Muscle layer of duodenum (tissue), 2 donors: ENCODE data around the gene COL15A1.

ENCODE experiments used
- H3K27ac ChIP-seq: one replicate; pipeline ENCODE4 v1.7.0; 2013; ENCODE audit warnings: mild to moderate bottlenecking, low read length
- H3K27me3 ChIP-seq: one replicate; pipeline ENCODE4 v1.7.0; 2013; ENCODE audit warnings: low read depth, mild to moderate bottlenecking, control low read depth, low read length
- H3K36me3 ChIP-seq, 2 donors: one replicate each; pipeline ENCODE4 v1.7.0; 2013; ENCODE audit warnings: low read length in 2 of 2, control low read depth in 1 of 2, mild to moderate bottlenecking in 1 of 2; ENCODE audit not compliant: insufficient read depth in 2 of 2, control insufficient read depth in 1 of 2
- H3K4me1 ChIP-seq, 2 donors: one replicate each; pipeline ENCODE4 v1.7.0; 2013; ENCODE audit warnings: low read length in 2 of 2, mild to moderate bottlenecking in 2 of 2, control low read depth in 1 of 2, moderate library complexity in 1 of 2; ENCODE audit not compliant: insufficient read depth in 2 of 2, control insufficient read depth in 1 of 2
- H3K4me3 ChIP-seq, 2 donors: one replicate each; pipeline ENCODE4 v1.7.0; 2013; ENCODE audit warnings: low read length in 2 of 2, low read depth in 1 of 2, mild to moderate bottlenecking in 1 of 2
- H3K9me3 ChIP-seq, 2 donors: one replicate each; pipeline ENCODE4 v1.7.0; 2013; ENCODE audit warnings: low read length in 2 of 2, control low read depth in 1 of 2, mild to moderate bottlenecking in 1 of 2; ENCODE audit not compliant: control insufficient read depth in 1 of 2
- donor health status: healthy.

COL15A1 gene

GRCh38 chr9:99076483-99077171 is 132.9 kb downstream of the COL15A1 start:
- Histone ChIP-seq H3K4me3 (no peak overlapping the region), H3K9me3 (no peaks in the 10 kb centered on the region), H3K4me1 (peaks cover 0 to 3% of the 10 kb centered on the region in 2 donors), H3K36me3 (peaks cover 0 to 4% of the 10 kb centered on the region in 2 donors), H3K27me3 (no peaks in the 10 kb centered on the region), H3K27ac (no peak overlapping the region)

GRCh38 chr9:99078717-99079116 is 135.0 kb downstream of the COL15A1 start:
- H3K36me3 ChIP-seq: no peaks in the 10 kb centered on the region
- no peaks in the 10 kb centered on the region for H3K9me3 ChIP-seq
- no peak overlapping the region for H3K27ac ChIP-seq
- H3K27me3 ChIP-seq: no peaks in the 10 kb centered on the region
- H3K4me1 ChIP-seq: no peaks in the 10 kb centered on the region
- H3K4me3 ChIP-seq: no peak overlapping the region

DNA sequence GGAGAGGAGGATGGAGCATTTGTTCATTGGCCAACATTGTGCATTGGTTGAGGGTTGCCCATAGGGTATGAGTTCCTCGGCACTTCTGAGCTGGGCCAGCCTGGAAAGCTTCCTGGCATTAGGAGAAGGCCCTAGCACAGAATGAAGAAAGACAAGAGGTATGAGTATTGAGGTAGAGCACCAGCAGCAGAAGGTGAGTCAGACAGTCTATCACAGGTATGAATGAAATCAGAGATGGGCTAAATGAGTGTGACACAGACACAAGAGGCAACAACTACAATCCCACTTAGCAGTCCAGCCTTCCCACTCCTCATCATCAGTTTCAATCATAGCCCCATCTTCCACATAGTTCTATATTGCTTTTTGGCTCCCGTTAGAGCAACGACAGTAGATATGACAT is 135.8 kb downstream of the COL15A1 start:
- H3K27ac ChIP-seq: no peak overlapping the region
- H3K4me1 ChIP-seq: no peaks in the 10 kb centered on the region
- H3K36me3 ChIP-seq: no peaks in the 10 kb centered on the region
- H3K9me3 ChIP-seq: no peaks in the 10 kb centered on the region
- no peak overlapping the region for H3K4me3 ChIP-seq
- H3K27me3 ChIP-seq: no peaks in the 10 kb centered on the region

DNA sequence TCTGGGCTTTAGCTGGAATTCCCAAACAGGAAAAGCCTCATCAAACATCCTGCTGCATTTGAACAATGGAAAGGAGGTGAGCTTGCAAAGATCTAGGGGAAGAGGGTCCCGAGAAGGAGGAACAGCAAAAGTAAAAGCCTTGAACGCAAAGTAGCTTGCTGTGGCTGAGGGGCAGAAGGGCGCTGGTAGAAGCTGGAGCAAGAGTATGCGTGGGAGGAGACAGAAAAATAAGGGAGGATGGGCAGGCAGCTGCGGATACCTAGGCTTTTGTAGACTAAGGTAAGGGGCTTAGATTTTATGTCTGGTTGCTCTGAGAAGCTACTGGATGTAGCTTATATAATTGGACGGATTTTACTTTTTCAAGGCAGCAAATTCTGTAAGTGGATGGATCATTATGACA is 139.3 kb downstream of the COL15A1 start:
- Histone ChIP-seq H3K4me1 (no peaks in the 10 kb centered on the region), H3K4me3 (no peak overlapping the region), H3K27me3 (no peaks in the 10 kb centered on the region), H3K9me3 (no peaks in the 10 kb centered on the region), H3K27ac (no peak overlapping the region), H3K36me3 (no peaks in the 10 kb centered on the region)

- H3K4me3 ChIP-seq: no peak overlapping the region
- no peak overlapping the region for H3K27ac ChIP-seq
- no peaks in the 10 kb centered on the region for H3K4me1 ChIP-seq
- no peaks in the 10 kb centered on the region for H3K27me3 ChIP-seq
- no peaks in the 10 kb centered on the region for H3K9me3 ChIP-seq
- H3K36me3 ChIP-seq: no peaks in the 10 kb centered on the region
Observed at GRCh38 chr9:99085949-99086948, 142.5 kb downstream of the COL15A1 start.

- Histone ChIP-seq H3K36me3 (no peaks in the 10 kb centered on the region), H3K27me3 (no peaks in the 10 kb centered on the region), H3K27ac (no peak overlapping the region), H3K9me3 (no peaks in the 10 kb centered on the region), H3K4me3 (no peak overlapping the region), H3K4me1 (no peaks in the 10 kb centered on the region)
Observed at GRCh38 chr9:99087462-99087861, 143.8 kb downstream of the COL15A1 start.

DNA sequence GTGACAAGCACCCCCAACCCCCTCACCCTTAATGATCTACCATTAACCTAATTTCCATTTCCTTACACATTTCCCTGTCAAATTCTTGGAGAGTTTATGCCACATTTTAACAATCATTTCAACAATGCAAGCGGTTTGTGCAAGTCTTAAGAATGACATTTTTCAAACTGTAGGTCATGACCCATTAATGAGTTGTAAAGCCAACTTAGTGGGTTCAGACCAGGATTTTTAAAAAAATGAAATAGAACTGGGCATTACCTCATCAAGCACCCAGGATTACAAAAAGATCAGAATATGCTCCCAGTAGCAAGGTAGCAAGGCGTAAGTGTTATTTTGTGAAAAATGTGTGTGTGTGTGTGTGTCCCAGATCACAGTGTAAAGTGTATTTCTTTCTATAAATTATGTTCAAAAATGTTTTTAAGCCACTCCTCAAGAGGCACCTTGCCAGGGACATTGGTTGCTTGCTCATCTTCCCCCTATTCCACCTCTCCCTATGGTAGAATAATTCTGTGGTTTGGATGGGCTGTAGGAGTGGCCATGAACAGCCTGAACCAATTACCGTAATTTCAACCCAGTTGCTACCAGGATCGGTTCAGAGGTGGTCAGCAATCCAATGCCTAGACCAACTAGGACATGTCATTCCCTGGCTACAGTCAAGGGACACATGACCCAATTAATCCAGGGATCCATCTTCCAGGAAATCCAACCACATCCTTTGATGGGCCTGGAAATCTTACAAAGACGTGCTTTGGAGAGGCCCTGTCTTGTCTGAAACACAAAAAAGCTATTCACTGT is 146.8 kb downstream of the COL15A1 start:
- Histone ChIP-seq H3K4me3 (no peak overlapping the region), H3K36me3 (no peaks in the 10 kb centered on the region), H3K27ac (no peak overlapping the region), H3K27me3 (no peaks in the 10 kb centered on the region), H3K4me1 (no peaks in the 10 kb centered on the region), H3K9me3 (no peaks in the 10 kb centered on the region)

DNA sequence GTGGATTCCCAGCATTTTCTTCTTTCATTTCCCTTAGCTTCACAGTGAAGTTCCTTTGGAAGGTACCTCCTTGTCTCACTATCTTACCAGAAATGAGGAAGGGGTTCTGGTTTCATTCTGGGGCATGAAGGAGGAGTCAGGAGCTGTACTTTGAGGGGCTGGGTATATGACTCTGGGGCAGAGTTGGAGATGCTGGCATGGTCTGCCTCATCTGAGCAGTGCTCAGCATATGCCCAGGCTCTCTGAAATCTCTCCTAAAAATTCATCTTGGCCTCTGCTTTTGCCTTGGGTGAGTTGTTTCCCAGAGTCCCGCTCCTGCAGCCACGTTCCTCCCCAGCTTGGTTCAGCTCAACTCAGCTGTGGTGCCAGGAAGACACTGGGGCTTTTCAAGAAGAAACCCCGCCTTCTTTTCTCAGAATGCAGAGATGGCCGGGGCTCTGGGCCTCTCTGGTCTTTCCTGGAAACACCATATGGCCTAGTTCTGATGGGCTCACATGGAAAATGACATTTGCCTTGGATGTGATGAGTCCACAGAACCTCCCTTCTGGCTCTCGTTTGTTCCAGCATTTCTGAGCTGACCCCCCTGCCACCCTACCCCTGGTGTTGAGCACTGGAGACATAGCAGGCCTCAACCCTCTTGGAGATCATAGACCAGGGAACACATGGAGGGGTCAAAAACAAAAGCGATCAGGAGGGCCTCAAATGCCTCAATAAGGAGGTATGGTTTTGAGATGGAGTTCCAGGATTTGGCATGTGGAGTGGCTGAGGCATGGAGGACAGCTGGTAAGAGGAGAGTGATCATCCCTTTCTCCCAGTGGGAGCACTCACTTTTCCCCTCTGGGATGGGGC is 149.2 kb downstream of the COL15A1 start:
- H3K9me3 ChIP-seq: no peaks in the 10 kb centered on the region
- H3K27ac ChIP-seq: no peak overlapping the region
- no peaks in the 10 kb centered on the region for H3K4me1 ChIP-seq
- no peaks in the 10 kb centered on the region for H3K27me3 ChIP-seq
- no peak overlapping the region for H3K4me3 ChIP-seq
- no peaks in the 10 kb centered on the region for H3K36me3 ChIP-seq

DNA sequence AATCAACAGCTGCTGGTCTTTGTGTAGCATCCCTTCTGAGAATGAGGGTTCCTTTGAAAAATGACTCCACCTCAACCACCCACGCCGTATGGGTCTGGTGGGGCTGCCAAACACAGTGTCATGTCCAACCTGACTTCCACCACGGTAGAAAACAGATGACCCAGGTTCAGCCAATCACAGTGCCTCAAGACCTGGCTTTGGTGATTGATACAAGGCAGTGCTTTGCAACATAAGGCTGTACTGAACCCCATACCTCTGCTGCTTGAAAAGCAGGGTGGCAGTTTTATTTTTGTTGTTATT is 149.7 kb downstream of the COL15A1 start:
- Histone ChIP-seq H3K36me3 (no peaks in the 10 kb centered on the region), H3K27me3 (no peaks in the 10 kb centered on the region), H3K4me3 (no peak overlapping the region), H3K4me1 (no peaks in the 10 kb centered on the region), H3K27ac (no peak overlapping the region), H3K9me3 (no peaks in the 10 kb centered on the region)

GRCh38 chr9:99095565-99095964 is 151.9 kb downstream of the COL15A1 start:
- H3K4me3 ChIP-seq: no peak overlapping the region
- H3K9me3 ChIP-seq: no peaks in the 10 kb centered on the region
- H3K27ac ChIP-seq: no peak overlapping the region
- H3K36me3 ChIP-seq: no peaks in the 10 kb centered on the region
- H3K27me3 ChIP-seq: no peaks in the 10 kb centered on the region
- no peaks in the 10 kb centered on the region for H3K4me1 ChIP-seq
